ENCODE results near the gene MYCBP2.

Gene MYCBP2

GRCh38 chr13:77222000-77222690 is 104.7 kb downstream of the MYCBP2 start:
- TF ChIP-seq GATA2 (IDR thresholded peaks at IDR 0.05; ENCODE audit: low read depth, low read length) (no peak), GATA3 (IDR thresholded peaks at IDR 0.05; ENCODE audit: low read depth, low read length) (peak; percentile 58)

- TF ChIP-seq GATA2 (IDR thresholded peaks at IDR 0.05; ENCODE audit: low read depth, low read length) (no peak), GATA3 (IDR thresholded peaks at IDR 0.05; ENCODE audit: low read depth, low read length) (no peak)
Observed at GRCh38 chr13:77219401-77219800, 107.5 kb downstream of the MYCBP2 start.

DNA sequence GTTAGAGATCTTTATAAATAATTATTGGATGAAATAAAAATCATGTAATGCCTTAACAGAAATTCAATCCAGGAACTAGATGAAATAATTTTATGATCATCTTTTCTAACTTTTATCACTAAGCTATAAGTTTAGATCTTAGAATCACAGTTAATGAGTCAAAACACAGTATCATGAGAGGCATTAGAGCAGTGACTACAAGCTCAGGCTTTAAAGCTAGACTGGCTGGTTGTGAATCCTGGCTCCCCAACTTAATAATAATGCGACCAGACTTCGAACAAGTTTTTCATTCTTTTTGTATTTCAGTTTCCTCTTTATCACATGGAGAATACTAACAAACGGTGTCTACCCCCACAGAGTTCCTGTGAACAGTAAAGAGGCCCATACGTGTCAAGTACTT is 108.6 kb downstream of the MYCBP2 start:
- no peak for TF ChIP-seq GATA2 (IDR thresholded peaks at IDR 0.05; ENCODE audit: low read depth, low read length)
- no peak for TF ChIP-seq GATA3 (IDR thresholded peaks at IDR 0.05; ENCODE audit: low read depth, low read length)

DNA sequence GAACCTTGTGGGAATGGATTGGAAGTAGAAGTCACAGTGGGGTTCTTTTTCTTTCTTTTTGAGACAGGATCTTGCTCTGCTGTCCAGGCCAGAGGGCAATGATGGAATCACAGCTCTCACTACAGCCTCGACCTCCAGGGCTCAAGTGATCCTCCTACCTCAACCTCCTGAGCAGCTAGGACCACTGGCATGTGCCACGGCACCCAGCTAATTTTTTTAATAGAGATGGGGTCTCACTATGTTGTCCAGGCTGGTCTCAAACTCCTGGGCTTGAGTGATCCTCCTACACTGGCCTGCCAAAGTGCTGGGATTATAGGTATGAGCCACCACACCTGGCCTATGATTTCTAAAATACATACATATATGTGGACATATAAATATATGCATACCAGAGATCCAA is 111.4 kb downstream of the MYCBP2 start:
- TF ChIP-seq GATA2 (IDR thresholded peaks at IDR 0.05; ENCODE audit: low read depth, low read length) (no peak), GATA3 (IDR thresholded peaks at IDR 0.05; ENCODE audit: low read depth, low read length) (no peak)

GRCh38 chr13:77213644-77214043 is 113.2 kb downstream of the MYCBP2 start:
- TF ChIP-seq GATA3 (IDR thresholded peaks at IDR 0.05; ENCODE audit: low read depth, low read length) (no peak), GATA2 (IDR thresholded peaks at IDR 0.05; ENCODE audit: low read depth, low read length) (no peak)

DNA sequence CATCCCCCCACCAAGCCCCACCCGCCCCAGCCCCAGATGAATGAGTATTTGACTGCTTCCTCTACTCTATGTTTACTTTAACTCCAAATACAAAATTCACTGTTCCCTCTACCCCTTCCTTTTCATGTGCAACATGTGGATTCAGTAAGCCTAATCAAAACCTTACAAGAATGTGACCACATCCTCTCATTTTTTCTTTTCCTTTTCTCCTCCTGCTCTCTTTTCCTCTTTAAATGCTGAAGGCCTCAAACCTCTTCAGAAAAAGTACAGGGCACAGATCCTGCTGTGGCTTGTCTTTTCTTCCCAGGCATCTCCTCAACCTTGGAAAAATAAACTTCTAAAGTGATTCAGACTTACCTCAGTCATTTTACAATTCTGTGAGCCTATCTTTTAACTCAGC is 119.0 kb downstream of the MYCBP2 start:
- no peak for TF ChIP-seq GATA3 (IDR thresholded peaks at IDR 0.05; ENCODE audit: low read depth, low read length)

DNA sequence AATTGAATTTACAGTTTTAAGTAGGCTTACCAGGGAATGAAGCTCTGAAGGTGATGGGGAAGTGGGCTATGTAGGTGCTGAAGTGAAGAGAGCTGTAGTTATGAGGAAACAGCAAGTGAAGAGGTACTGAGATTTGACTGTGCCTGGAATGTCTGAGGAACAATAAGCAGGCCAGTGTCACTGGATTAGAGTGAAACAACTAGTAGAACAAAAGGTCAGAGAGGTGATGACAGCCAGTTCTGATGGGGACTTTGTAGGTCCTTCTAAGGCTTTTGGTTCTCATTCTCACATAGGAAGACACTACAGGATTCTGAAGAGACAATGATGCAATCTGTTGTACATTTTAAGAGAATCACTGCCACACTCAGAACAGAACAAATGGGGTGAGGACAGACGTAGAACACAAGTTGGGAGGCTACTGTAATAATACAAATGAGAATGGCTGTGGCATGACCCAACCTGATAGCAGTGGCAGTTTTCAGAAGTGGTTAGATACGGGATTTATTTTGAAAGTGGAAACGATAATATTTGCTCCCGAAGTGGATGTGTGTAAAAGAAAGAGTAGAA is 130.8 kb downstream of the MYCBP2 start:
- no peak for TF ChIP-seq GATA2 (IDR thresholded peaks at IDR 0.05; ENCODE audit: low read depth, low read length)
- no peak for TF ChIP-seq GATA3 (IDR thresholded peaks at IDR 0.05; ENCODE audit: low read depth, low read length)

- TF ChIP-seq GATA2 (IDR thresholded peaks at IDR 0.05; ENCODE audit: low read depth, low read length) = no peak
- no peak for TF ChIP-seq GATA3 (IDR thresholded peaks at IDR 0.05; ENCODE audit: low read depth, low read length)
Observed at GRCh38 chr13:77190349-77190958, 136.4 kb downstream of the MYCBP2 start.

DNA sequence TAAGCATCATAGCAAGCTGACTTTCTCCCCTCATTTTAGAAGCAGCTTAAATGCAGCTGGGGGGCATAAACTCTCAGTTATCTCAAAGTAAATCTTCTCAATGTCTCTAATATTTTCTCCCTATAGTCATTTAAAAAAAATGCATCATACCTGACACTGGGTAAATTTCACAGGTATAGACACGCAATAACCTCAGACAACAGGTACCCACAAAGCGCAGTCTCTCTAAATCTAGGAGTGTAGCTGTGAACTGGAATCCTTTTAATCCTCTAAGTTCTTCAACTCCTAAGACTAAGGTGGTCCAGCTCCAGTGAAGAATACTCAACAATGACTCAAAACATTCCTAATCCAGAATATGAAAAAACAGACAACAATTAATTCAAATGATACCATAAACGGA is 141.2 kb downstream of the MYCBP2 start:
- TF ChIP-seq GATA2 (IDR thresholded peaks at IDR 0.05; ENCODE audit: low read depth, low read length) (no peak), GATA3 (IDR thresholded peaks at IDR 0.05; ENCODE audit: low read depth, low read length) (no peak)

GRCh38 chr13:77184455-77184854 is 142.4 kb downstream of the MYCBP2 start:
- no peak for TF ChIP-seq GATA3 (IDR thresholded peaks at IDR 0.05; ENCODE audit: low read depth, low read length)
- no peak for TF ChIP-seq GATA2 (IDR thresholded peaks at IDR 0.05; ENCODE audit: low read depth, low read length)

- TF ChIP-seq GATA2 (IDR thresholded peaks at IDR 0.05; ENCODE audit: low read depth, low read length) (no peak), GATA3 (IDR thresholded peaks at IDR 0.05; ENCODE audit: low read depth, low read length) (no peak)
Observed at GRCh38 chr13:77180011-77180410, 146.9 kb downstream of the MYCBP2 start.

- TF ChIP-seq GATA2 (IDR thresholded peaks at IDR 0.05; ENCODE audit: low read depth, low read length) = no peak
Observed at GRCh38 chr13:77177646-77178045, 149.2 kb downstream of the MYCBP2 start.

GRCh38 chr13:77176350-77176749 is 150.5 kb downstream of the MYCBP2 start:
- TF ChIP-seq GATA3 (IDR thresholded peaks at IDR 0.05; ENCODE audit: low read depth, low read length) (no peak), GATA2 (IDR thresholded peaks at IDR 0.05; ENCODE audit: low read depth, low read length) (no peak)

DNA sequence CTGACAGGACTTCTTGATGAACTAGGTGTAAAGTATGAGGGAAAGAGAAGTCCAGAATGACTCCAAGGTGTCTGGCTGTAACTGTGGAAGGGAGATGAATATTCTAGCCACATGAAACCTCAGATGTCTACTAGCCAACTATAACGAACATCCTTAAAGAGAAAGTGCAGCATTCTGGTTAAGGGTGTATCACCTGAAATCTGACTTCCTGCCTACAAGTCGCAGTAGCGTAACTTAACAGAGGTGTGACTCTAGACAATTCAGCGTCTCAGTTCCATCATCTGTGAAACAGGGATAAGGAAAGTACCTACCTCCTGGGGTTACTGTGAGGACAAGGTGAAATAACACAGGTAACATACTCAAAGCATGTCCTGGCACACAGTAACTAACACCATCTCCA is 154.2 kb downstream of the MYCBP2 start:
- no peak for TF ChIP-seq GATA3 (IDR thresholded peaks at IDR 0.05; ENCODE audit: low read depth, low read length)
- TF ChIP-seq GATA2 (IDR thresholded peaks at IDR 0.05; ENCODE audit: low read depth, low read length) = no peak

GRCh38 chr13:77171451-77171850 is 155.4 kb downstream of the MYCBP2 start:
- TF ChIP-seq GATA2 (IDR thresholded peaks at IDR 0.05; ENCODE audit: low read depth, low read length) = no peak
- no peak for TF ChIP-seq GATA3 (IDR thresholded peaks at IDR 0.05; ENCODE audit: low read depth, low read length)
